Measurements from ENCODE around the gene SMCHD1.
"Not testable (repeated sequence)": the region's sequence is repeated elsewhere in the genome, so short reads cannot be mapped to it uniquely, and the experiment has no call there.

SMCHD1 gene

DNA sequence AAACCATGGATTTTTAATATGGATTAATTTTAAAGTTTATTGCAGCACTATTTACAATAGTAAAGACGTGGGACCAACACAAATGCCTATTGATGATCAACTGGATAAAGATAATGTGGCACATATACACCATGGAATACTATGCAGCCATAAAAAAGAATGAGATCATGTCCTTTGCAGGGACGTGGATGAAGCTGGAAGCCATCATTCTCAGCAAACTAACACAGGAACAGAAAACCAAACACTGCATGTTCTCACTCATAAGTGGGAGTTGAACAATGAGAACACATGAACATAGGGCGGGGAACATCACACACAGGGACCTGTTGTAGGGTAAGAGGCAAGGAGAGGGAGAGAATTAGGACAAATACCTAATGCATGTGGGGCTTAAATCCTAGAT is 5.3 kb downstream of the SMCHD1 start:
- DNase-seq = not testable (repeated sequence)

DNA sequence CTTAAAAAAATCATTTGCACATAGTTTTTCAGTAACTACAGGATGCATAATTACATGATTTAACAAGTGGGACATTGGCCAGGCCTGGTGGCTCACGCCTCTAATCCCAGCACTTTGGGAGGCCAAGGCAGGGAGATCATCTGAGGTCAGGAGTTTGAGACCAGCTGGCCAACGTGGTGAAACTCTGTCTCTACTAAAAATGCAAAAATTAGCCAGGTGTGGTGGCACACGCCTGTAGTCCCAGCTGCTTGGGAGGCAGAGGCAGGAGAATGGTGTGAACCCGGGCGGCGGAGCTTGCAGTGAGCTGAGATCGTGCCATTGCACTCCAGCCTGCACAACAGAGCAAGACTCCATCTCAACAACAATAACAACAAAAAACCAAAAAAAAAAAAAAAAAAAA is 6.8 kb downstream of the SMCHD1 start:
- DNase-seq = not testable (repeated sequence)

DNA sequence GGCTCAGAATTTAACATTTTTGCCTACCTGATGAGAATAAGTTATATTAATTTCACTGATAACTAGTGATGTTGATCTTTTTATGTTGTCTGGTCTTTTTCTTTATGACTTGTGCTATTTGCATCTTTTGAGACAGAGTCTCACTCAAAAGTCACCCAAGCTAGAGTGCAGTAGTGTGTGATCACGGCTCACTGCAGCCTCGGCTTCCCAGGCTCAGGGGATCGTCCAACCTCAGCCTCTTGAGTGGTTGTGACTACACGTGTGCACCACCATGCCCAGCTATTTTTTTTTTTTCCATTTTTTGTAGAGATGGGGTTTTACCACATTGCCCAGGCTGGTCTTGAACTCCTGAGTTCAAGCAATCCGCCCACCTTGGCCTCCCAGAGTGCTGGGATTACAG is 7.5 kb downstream of the SMCHD1 start:
- no peak for DNase-seq

DNA sequence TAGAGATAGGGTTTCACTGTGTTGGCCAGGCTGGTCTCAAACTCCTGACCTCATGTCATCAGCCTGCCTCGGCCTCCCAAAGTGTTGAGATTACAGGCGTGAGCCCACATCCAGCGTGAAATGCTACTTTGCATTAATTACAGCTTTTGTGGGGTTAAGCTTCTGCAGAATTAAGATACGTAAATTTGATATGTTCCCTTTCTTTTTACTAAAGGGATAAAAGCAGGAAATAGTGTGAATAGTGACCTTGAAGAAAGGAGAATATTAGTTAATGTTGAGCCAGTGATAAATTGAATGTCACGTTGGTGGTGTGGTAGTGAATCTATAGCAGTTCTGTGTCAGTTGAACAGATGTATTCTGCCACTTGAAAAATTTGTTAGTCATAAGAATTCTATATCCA is 16.9 kb downstream of the SMCHD1 start:
- DNase-seq = no peak

DNA sequence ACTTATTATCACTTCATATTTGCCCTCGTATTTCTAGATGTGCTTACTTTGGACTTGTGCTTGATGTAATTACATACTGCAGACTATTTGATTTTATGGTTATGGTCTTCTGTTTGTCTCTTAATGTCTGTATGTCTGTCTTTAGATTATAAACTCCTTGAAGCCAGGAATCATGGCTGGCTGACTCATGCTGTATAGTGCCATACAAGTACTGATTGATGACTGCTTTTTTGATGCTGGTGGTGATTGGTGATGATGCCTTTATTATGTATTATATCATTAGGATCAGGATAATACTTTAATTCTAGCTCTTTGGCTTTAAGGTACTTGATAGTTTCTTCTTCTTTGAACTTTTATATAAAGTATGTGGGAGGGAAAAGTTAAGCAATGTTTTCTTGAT is 17.3 kb downstream of the SMCHD1 start:
- DNase-seq = no peak

DNA sequence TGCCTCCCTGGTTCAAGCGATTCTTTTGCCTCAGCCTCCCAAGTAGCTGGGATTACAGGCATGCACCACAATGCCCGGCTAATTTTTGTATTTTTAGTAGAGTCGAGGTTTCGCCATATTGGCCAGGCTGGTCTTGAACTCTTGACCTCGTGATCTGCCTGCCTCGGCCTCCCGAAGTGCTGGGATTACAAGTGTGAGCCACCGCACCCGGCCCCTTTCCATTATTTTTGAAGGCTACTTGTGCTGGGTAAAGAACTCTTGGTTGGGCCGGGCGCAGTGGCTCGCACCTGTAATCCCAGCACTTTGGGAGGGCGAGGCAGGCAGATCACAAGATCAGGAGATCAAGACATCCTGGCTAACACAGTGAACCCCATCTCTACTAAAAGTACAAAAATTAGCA is 23.4 kb downstream of the SMCHD1 start:
- not testable (repeated sequence) for DNase-seq

DNA sequence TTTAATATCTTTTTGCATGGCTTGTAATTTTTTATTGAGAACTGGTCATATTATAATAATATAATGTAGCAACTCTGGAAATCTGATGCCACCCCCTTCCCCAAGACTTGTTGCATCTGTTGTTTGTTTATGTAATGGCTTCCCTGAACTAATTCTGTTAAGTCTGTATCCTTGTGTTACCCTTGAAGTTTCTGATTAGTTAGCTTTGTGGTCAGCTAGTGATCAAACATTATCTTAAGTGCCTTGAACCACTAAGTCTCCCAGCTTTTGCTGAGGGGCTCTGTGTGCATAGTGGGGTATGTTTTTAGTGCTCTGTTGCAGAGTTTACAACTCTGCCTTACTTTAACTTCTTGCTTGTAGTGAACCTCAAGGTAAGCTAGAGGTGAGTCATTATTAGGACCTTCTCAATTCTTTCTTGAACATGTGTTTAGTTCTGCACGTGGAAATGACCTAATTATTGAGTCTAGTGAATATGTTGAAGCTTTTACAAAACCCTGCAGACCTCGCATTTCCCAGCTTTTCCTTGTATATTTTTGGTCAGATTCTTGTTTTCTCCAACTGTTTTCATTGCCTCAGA is 24.8 kb downstream of the SMCHD1 start:
- no peak for DNase-seq

DNA sequence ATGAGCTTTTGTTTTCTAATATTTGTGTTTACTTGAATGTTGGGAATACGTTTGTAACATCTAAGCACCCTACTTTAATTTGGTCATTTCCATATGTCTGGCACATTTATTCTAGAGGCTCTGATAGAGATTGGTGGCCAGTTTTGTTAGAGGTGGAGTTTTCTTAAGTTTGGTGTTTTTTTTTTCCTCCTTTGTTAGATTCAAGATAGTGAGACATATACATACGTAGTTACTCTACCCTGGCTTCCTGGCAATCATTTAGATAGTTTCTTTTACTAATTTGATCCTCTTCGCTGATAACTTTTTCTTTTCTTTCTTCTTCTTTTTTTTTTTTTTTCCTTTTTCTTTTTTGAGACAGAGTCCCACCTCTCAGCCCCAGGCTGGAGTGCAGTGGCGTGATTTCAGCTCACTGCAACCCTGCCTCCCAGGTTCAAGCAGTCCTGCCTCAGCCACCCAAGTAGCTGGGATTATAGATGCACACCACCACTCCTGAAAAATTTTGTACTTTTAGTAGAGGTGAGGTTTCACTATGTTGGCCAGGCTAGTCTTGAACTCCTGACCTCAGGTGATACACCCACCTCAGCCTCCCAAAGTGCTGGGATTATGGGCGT is 26.6 kb downstream of the SMCHD1 start:
- no peak for DNase-seq

DNA sequence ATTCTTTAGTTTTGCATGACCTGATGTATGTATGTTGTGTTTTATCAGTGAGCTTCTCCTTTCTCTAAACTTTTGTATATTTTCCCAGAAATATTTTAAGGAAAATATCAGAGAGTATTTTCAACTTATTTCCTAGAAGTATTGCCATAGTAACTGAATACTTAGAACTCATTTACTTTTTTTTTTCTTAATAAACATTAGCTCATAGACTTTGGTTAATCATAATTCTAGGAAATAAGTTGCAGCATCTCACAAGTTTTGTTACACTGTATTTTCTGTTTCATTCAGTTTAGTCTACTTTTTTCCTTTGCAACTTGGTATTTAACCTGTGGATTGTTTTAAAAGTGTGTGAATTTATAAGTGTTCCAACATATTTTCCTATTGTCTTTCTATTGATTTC is 27.5 kb downstream of the SMCHD1 start:
- peak; percentile 10 for DNase-seq

DNA sequence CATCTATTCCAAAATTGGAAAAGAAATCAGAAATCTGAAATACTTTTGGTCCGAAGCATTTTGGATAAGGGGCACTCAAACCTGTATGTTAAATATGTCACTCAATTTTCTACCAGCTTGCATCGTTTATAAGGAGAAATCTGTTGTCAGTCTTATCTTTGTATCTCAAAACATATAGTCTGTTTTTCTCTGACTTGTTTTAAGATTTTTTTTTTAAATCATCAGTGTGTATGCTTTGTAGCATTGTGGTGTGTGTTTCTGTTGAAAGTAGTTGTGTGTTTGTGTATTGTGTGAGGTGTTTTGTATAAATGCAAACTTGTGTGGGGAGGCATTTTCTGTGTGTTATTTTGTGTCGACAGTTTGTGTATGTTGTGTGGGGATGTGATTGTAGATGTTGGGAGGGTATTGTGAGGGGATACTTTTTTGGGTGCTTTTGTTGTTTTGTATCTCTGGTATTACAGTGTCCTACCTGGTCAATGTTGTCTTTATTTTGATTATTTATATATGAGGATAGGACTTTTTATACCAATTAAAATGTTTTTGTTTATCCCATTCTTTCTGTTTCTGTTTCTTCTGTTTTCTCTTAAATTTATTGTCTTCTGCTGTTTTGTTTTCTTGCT is 30.9 kb downstream of the SMCHD1 start:
- no peak for DNase-seq

DNA sequence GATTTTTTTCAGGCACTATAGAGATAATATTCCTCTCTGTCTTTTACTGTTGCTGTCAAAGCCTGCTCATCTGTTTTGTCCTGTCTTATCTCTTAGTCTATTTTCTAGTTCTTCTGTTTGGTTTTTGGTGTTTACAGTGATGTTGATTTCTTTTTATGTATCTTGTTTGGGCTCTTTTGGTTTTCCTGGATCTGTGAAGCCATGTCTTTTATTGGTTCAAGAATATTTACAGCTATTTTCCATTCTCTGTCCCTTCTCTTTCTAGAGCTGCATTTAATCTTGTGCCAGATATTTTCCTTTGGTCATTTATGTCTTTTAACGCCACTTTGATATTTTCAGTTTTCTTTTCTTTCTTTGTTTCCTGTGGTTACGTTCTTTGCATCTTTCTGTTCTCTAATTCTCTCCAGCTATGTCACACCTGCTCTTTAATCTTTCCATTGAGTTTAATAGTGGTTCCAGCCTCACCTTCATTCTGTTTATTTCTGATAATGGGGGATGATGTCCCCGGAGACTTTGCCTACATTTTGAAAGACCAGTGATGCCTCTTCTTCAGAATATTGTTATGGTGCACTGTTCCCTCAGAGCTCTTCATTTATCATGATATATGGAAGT is 32.0 kb downstream of the SMCHD1 start:
- DNase-seq = no peak

DNA sequence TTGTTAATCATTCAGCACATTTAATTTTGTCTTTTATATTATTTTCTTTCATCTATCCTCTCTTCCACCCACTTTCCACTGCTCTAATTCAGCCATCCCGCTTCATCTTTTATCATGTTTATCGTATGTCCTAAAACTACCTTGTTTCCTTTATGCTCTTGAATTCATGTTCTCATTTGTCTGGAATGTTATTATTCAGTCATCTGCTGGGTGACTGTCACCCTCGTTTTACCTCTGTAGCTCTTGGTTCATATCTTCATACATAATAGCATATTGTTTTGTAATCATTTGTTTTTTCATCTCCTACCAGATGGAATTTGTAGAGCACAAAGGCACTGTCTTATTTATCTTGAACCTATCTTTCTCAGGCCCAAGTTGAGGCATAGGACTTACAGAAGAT is 37.0 kb downstream of the SMCHD1 start:
- DNase-seq = no peak

DNA sequence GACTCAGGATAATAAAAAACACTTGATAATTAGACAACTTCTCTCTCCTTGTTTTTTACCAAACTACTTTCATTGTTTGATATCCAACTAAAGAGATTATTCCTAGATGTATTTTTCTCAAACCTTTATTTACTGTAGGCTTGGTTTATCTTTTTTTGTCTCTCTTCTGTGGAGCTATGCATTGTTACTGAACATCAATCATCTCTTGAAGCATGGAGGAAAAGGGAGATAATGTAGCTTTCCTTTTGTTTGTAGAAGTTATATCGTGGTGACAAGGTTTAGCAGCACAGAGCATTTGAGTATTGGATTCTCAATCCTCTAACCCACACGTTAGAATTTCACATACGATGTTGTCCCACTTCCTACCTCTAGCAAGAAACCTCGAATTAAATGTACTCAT is 41.7 kb downstream of the SMCHD1 start:
- no peak for DNase-seq

DNA sequence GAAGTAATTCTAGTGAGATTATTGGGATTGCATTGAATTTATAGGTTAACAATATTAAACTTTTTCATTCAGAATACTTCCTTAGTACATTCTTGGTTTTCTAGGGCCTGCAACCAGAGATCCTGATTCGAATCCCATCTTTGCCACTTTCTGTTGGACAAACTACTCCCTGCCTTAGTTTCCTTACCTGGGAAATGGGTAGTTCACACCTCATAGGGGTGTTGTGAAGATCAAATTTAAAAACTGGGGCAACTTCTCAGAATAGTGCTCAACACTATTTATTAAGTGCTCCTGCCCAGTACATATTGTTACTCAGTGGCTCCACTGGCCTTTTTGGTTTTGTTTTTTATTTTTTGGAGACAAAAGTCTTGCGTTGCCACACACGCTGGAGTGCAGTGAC is 43.5 kb downstream of the SMCHD1 start:
- DNase-seq = no peak

DNA sequence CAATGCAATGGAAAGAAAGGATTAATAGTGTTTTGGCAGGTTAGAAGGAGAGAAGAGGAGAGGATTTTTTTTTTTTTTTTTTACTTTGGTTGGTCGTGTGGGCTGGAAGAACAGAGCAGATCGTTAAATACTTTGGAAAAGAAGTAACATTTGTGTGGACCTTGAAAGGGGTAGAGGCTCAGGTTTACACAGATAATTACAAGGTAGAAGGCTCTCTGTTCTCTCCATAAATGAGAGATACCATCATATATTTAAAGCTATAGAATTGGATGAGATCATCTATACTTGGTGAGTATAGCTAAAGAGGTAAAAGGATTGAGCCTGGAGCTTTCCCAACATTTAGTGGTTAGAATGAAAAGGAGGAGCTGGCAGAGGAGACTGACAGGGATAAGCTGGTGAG is 49.0 kb downstream of the SMCHD1 start:
- DNase-seq = no peak

DNA sequence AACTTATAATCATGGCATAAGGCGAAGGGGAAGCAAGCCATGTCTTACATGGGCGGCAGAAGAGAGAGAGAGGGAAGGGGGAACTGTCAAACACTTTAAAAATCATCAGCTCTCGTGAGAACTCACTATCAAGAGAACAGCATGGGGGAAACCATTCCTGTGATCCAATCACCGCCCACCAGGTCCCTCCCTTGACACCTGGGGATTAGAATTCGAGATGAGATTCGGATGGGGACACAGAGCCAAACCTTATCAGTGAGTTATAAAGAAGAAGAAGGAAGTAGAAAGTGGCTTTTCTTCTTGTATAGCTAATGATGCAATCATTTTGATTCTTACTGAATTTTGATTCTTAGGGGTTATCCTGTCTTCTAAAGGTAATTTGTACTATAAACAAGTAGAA is 51.4 kb downstream of the SMCHD1 start:
- no peak for DNase-seq

DNA sequence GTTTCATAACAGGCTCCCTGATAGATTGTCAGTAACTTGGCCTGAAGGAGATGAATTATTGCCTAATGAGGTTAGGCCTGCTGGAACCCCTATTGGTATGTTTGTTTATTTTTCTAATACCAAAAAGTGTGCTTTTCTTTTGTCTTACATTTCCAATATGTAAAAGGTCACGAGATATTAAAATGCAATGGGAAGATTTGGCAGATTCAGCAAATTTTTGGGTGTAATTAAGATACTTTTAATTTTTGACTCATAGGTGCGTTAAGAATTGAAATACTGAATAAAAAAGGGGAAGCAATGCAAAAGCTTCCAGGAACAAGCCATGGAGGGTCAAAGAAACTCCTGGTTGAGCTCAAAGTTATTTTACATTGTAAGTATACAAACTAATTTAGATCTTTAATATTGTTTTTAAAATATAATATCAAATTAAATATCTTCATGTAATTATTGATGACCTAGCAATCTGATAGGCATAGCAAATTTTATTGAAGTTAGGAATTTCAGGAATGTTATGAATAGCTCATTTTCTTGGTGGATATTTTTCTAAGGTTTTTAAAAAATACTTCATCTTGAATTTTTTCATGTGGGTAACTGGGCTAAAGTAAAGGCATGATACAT is 52.1 kb downstream of the SMCHD1 start:
- no peak for DNase-seq

DNA sequence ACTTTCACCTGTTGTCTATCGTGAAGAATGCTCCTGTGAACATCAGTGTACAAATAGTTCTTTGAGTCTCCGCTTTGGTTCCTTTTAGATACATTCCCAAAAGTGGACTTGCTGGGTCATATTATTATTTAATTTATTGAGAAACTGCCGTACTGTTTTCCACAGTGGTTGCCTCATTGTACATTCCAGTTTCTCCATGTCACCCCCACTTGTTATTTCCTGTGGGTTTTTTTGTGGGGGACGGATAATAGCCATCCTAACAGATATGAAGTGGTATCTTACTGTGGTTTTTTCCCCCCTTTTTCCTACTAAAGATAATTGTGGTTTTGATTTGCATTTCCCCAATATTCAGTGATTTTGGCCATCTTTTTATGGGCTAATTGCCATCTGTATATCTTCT is 53.8 kb downstream of the SMCHD1 start:
- DNase-seq = no peak

DNA sequence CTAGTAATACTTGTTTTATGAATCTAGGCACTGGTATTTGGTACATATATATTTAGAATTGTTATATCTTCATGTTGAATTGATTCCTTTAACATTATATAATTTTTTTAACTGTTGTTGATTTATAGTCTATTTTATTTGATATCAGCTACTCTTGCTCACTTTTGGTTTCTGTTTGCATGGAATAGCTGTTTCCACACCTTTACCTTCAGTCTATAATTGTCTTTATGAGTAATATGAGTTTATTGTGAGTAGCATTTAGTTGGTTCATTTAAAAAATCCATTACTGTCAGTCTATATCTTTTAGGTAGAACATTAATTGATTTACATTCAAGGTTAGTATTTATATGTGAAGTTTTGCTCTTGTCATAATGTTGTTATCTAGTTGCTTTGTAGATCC is 58.6 kb downstream of the SMCHD1 start:
- no peak for DNase-seq

DNA sequence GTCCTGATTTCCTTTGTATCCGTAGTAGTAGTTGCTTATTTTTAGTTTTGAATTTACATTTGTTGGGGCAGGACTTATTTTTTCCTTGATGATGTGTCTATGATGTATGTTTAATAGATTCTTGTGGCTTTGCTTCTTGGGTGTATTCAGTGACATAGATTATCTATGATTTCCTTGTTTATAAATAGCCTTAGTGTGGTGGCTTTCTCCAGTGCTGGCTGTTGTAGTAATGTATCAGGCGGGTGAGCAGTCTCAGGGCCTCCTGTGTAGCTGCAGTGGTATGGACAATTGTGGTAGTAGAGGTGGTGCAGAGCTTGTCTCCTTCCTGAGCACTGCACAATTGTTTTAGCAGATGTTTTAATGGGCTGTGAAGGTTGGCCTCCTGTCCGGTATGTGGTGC is 60.5 kb downstream of the SMCHD1 start:
- DNase-seq = no peak

DNA sequence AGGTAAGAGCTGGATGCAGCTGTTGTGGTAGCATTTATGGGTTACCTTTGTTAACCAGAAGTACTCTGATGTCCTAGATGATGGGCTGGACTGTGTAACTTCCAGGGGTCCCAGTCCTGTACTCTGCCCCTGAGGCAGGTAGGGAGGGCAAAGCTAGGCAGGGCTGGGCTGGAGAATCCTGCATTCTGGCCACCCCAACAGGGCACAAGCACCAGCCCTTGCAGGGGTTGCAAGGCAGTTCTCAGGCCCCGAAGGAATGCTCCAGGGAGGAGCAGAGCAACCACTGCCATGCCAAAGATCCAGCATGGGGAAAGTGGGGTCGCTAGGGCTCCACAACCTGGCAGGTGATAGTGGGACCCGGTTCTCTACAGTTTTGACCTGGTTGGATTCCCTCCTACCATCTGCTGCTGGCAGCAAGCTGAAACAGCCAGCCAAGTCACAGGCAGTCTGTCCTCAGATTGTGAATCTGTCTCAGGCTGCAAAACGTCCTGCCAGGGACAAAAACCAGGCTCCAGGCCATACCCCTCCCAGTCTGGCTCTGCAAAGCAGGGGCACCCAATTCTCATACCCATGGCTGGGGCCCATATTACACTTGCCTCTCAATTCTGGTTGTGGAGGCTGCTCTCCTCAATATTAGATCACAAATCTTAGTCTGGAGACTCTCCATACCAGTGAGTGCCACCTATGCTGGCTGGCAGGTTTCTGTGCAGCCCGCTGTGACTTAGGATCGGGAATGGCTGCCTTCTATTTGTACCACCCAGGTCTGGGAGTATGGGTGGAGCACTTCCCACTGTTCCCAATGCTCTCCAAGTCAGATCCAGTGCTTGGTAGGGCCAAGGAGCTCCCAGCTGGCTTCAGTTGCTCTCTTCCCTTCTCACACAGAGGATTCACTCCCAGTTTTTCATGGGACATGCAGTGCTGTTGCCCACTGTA is 61.1 kb downstream of the SMCHD1 start:
- no peak for DNase-seq

DNA sequence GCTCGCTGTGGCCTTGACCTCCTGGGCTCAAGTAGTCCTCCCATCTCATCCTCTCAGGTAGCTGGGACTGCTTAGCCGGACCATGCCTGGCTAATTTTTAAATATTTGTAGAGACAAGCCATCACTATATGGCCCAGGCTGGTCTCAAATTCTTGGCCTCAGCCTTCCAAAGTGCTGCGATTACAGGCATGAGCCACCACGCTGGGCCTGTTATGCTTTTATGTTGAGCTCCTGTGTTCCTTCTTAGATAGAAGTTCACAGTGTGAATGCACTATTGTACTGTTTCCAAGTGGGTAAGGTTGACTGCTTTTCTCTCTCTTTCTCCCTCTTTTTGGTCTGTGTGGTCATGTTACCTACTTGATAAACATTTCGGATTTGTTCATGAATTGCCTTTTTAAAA is 61.9 kb downstream of the SMCHD1 start:
- no peak for DNase-seq

DNA sequence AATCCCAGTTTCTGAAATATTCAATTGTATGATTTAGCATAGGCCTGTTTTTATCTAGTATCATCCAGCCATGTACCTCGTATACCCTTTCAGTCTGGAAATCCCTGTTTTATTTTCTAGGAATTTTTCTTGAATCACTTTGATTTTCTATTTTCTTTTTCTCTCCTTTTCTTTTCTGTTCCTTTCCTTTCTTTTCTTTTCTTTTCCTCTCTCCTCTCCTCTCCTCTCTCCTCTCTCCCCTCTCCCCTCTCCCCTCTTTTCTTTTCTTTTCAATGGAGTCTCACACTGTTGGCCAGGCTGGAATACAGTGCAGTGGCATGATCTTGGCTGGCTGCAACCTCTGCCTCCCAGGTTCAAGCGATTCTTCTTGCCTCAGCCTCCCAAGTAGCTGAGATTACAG is 63.5 kb downstream of the SMCHD1 start:
- DNase-seq = no peak

Data from hematopoietic multipotent progenitor cell treated with erythropoietin and hydrocortisone succinate and interleukin-3 and kit ligand, for 8 days (in vitro differentiated cells).